Smooth muscle cell (in vitro differentiated cells): Measurements from ENCODE around the gene C21orf58. TPM values are rescaled to one million over a fixed set of nuclear protein-coding genes. Genes with fewer than 3 reads are reported as not detected.
A peak's percentile ranks its signal among the peaks of the same experiment; 100 is the strongest.

Experiments used
- DNase-seq: peaks from one replicate; lab custom pipeline; 2025; ENCODE audit not compliant: unreplicated experiment; lab: John Stamatoyannopoulos, UW
- H2AFZ ChIP-seq: fragments of 200-600 bp; sonication (generic); 2 replicates; pipeline ENCODE4 v1.6.0; 2016; ENCODE audit warnings: antibody characterized with exemption, low read depth, mild to moderate bottlenecking
- H3F3A ChIP-seq: fragments of 200-600 bp; sonication (generic); 2 replicates; pipeline ENCODE4 v1.6.0; 2017; ENCODE audit warnings: antibody characterized with exemption, low read depth
- H3K27ac ChIP-seq: fragments of 200-600 bp; sonication (generic); 2 replicates; pipeline ENCODE4 v1.5.1; 2016; ENCODE audit warnings: low read depth, mild to moderate bottlenecking
- H3K27me3 ChIP-seq: fragments of 200-600 bp; sonication (generic); 2 replicates; pipeline ENCODE4 v1.6.1; 2016; ENCODE audit warnings: low read depth, mild to moderate bottlenecking
- H3K36me3 ChIP-seq: fragments of 200-600 bp; sonication (generic); 2 replicates; pipeline ENCODE4 v1.5.1; 2016; ENCODE audit warnings: low read depth
- H3K4me1 ChIP-seq: fragments of 200-600 bp; sonication (generic); 2 replicates; pipeline ENCODE4 v1.5.1; 2016; ENCODE audit warnings: low read depth
- H3K4me2 ChIP-seq: fragments of 200-600 bp; sonication (generic); 2 replicates; pipeline ENCODE4 v1.6.0; 2016; ENCODE audit warnings: mild to moderate bottlenecking
- H3K4me3 ChIP-seq: fragments of 200-600 bp; sonication (generic); 2 replicates; pipeline ENCODE4 v1.5.1; 2016; ENCODE audit warnings: mild to moderate bottlenecking
- H3K79me2 ChIP-seq: fragments of 200-600 bp; sonication (generic); 2 replicates; pipeline ENCODE4 v1.6.0; 2016; ENCODE audit warnings: low read depth, mild to moderate bottlenecking
- H3K9ac ChIP-seq: fragments of 200-600 bp; sonication (generic); 2 replicates; pipeline ENCODE4 v1.6.0; 2016; ENCODE audit warnings: low read depth
- H3K9me3 ChIP-seq: fragments of 200-600 bp; sonication (generic); replicated peaks from 2 replicates; pipeline ENCODE4 v1.5.1; 2016; ENCODE audit warnings: low read depth
- H4K20me1 ChIP-seq: fragments of 200-600 bp; sonication (generic); 2 replicates; pipeline ENCODE4 v1.6.0; 2016; ENCODE audit warnings: low read depth
- CTCF ChIP-seq: fragments of 200-600 bp; sonication (generic); IDR thresholded peaks from 2 replicates; pipeline ENCODE4 v1.5.1; 2017; ENCODE audit warnings: borderline replicate concordance, mild to moderate bottlenecking, antibody characterized with exemption; ENCODE audit not compliant: insufficient read depth, poor library complexity, severe bottlenecking
- WGBS: methylation state at CpG from one replicate; pipeline ENCODE4 v1.1.7; 2016; ENCODE audit warnings: low lambda C conversion rate; 5-methylcytosine and 5-hydroxymethylcytosine counted together
- polyA plus RNA-seq: library from polyadenylated mRNA; unstranded; fragments of >200 nt; fragmentation: Nextera tagmentation; extraction: Ambion mirVana; gene quantifications from 2 replicates; pipeline ENCODE4 v1.2.1, GENCODE V29; 2016
- total RNA-seq: library from RNA; depleted of rRNA; stranded (reverse); fragments of >200 nt; gene quantifications from 2 replicates; pipeline ENCODE4 v1.2.3, GENCODE V29; 2014

The C21orf58 gene
- total and polyA plus RNA-seq, 2 experiments from 2014 or later, result 3.9 to 4.5 TPM

GRCh38 chr21:46325073-46325912 lies 1.6 kb upstream of the C21orf58 start:
- peak overlapping the region; percentile 99 for H3K4me3 ChIP-seq

GRCh38 chr21:46324390-46325072 lies 861 bp upstream of the C21orf58 start:
- Histone ChIP-seq H3K36me3 (no peaks in the 10 kb centered on the region), H3F3A (peaks cover 15% of the 10 kb centered on the region), H3K4me2 (peak overlapping the region; percentile 99), H3K79me2 (peaks cover 66% of the 10 kb centered on the region), H4K20me1 (no peaks in the 10 kb centered on the region), H3K4me1 (peaks cover 22% of the 10 kb centered on the region), H2AFZ (peak overlapping the region; percentile 98), H3K27me3 (no peaks in the 10 kb centered on the region), H3K9me3 (no peaks in the 10 kb centered on the region), H3K27ac (peak overlapping the region; percentile 99), H3K9ac (peak overlapping the region; percentile 99), H3K4me3 (peak overlapping the region; percentile 99)
- TF ChIP-seq CTCF, result no peak
- under 1% methylated on average over 27 of the region's 98 CpGs for WGBS
- peak; percentile 81 for DNase-seq

More at GRCh38 chr21:46325073-46325912, 1.6 kb upstream of the C21orf58 start:
- H3K36me3 ChIP-seq, result no peaks in the 10 kb centered on the region
- peaks cover 22% of the 10 kb centered on the region for H3K4me1 ChIP-seq
- no peaks in the 10 kb centered on the region for H4K20me1 ChIP-seq
- H3K27ac ChIP-seq, result peak overlapping the region; percentile 65
- no peaks in the 10 kb centered on the region for H3K9me3 ChIP-seq
- WGBS, result 12% methylated on average over 30 of the region's 43 CpGs
- H3K27me3 ChIP-seq, result no peaks in the 10 kb centered on the region
- no peak for DNase-seq
- TF ChIP-seq CTCF, result peak; percentile 19
- peak overlapping the region; percentile 78 for H2AFZ ChIP-seq
- H3F3A ChIP-seq, result peaks cover 15% of the 10 kb centered on the region
- H3K79me2 ChIP-seq, result peaks cover 71% of the 10 kb centered on the region
- peak overlapping the region; percentile 99 for H3K4me2 ChIP-seq
- H3K9ac ChIP-seq, result peak overlapping the region; percentile 77

GRCh38 chr21:46323227-46323709 lies 402 bp downstream of the C21orf58 start:
- H3K4me3 ChIP-seq, result peak overlapping the region; percentile 99
- no peaks in the 10 kb centered on the region for H3K27me3 ChIP-seq
- H2AFZ ChIP-seq, result peak overlapping the region; percentile 64
- peaks cover 22% of the 10 kb centered on the region for H3K4me1 ChIP-seq
- no peaks in the 10 kb centered on the region for H3K9me3 ChIP-seq
- no peak for TF ChIP-seq CTCF
- peak overlapping the region; percentile 28 for H3K9ac ChIP-seq
- peak overlapping the region; percentile 99 for H3K4me2 ChIP-seq
- no peak for DNase-seq
- H3K27ac ChIP-seq, result peak overlapping the region; percentile 32
- WGBS, result under 1% methylated on average over 34 of the region's 34 CpGs
- H3F3A ChIP-seq, result peaks cover 15% of the 10 kb centered on the region
- H3K79me2 ChIP-seq, result peaks cover 53% of the 10 kb centered on the region
- no peaks in the 10 kb centered on the region for H4K20me1 ChIP-seq
- H3K36me3 ChIP-seq, result no peaks in the 10 kb centered on the region
